Right lobe of liver (tissue), 4 donors: ENCODE results near the gene GBGT1.

Source experiments
- POLR2A ChIP-seq: fragments of 450-650 bp; IDR thresholded peaks from one replicate; pipeline ENCODE4 v1.6.1; 2017; ENCODE audit warnings: antibody characterized with exemption, mild to moderate bottlenecking
- TF ChIP-seq, protein P1 (sequence below), 4 donors: fragments of 200-600 bp in 3 of 4; fragments of 450-650 bp in 1 of 4; IDR thresholded peaks; one replicate each; pipeline versions ENCODE4 v1.5.1 to v1.8.0; 2016 to 2022; ENCODE audit warnings: antibody characterized with exemption in 4 of 4, mild to moderate bottlenecking in 2 of 4
- donor health status: DM: no; HTN: no; CAD: no.
- donor health status: DM: no; HTN: no; CAD: no.
- donor health status: DM: no; HTN: yes; CAD: no.

DNA sequence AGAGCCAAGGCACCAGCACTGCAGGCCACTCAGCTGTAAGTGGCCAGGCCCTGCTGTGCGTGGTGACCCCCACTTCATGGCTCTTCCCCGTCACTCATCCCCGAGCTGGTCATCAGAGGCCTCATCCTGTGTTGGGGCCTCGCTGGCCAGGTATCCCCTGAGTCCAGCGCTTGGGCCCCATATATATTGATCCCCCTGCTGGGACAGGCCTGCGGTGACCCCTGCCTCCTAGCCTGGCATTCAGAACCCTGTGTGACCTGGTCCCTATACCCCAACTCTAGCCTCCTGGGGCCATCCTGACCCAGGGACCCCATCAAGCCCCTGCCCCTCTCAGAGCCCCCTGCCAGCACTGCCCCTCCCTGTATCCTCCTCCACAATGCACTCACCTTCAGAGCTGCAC, 12.7 kb downstream of the GBGT1 start:
- TF ChIP-seq, protein P1, sequence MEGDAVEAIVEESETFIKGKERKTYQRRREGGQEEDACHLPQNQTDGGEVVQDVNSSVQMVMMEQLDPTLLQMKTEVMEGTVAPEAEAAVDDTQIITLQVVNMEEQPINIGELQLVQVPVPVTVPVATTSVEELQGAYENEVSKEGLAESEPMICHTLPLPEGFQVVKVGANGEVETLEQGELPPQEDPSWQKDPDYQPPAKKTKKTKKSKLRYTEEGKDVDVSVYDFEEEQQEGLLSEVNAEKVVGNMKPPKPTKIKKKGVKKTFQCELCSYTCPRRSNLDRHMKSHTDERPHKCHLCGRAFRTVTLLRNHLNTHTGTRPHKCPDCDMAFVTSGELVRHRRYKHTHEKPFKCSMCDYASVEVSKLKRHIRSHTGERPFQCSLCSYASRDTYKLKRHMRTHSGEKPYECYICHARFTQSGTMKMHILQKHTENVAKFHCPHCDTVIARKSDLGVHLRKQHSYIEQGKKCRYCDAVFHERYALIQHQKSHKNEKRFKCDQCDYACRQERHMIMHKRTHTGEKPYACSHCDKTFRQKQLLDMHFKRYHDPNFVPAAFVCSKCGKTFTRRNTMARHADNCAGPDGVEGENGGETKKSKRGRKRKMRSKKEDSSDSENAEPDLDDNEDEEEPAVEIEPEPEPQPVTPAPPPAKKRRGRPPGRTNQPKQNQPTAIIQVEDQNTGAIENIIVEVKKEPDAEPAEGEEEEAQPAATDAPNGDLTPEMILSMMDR (IDR thresholded peaks at IDR 0.05), result no peak
- no peak for TF ChIP-seq POLR2A
